GM21723 (cell line): ENCODE data around the gene RBMS2.

Source experiments
- ATAC-seq: cut with Tn5 transposase; IDR thresholded peaks from one replicate; pipeline ENCODE4 v1.9.1; 2021; ENCODE audit warnings: mild to moderate bottlenecking, moderate library complexity; ENCODE audit not compliant: unreplicated experiment

Gene RBMS2

DNA sequence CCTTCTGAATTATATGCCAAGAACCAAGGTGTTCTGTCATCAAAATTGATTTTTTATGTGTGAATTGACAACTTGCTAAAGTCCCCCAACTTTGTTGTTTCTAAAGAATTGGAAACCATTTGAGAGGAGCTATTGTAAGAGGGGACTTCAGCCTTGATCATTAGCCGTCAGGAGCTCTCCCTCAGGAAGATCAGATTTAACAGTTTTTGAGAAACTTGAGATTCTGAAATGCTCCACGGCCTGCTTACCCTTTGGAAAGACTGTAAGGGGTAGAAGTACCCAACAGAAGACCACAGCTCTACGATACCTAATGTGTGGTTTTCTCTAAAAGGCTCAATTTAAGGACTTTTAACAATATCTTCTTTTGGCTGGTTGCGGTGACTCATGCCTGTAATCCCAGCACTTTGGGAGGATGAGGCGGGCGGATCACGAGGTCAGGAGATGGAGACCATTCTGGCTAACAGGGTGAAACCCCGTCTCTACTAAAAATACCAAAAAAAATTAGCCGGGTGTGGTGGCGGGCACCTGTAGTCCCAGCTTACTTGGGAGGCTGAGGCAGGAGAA lies 57.4 kb downstream of the RBMS2 start:
- ATAC-seq: no peak

DNA sequence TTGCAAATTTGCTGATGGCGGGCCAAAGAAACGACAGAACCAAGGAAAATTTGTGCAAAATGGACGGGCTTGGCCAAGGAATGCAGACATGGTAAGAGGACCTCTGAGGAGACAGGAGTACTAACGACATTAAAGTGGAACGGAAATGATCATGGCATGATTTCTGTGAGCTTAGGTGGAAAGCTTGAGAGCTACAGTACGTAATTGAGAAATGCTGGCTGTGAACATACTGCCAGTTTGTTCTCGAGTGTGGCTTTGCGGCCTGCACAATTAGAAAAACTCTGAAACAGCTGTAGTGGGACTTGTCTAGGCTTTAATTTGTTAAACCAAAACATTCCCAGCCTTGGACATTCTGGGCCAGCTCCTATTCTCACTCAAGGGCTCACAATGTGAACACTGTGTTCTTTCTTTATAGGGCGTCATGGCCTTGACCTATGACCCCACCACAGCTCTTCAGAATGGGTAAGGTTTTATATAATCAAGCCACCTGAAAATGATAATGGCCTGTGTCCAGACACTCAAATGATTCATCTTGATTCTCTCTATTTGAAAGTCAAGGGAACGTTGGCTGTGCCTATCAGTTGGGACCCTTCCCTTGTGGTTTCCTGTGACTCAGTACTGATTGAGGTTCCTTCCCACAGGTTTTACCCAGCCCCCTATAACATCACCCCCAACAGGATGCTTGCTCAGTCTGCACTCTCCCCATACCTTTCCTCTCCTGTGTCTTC lies 60.0 kb downstream of the RBMS2 start:
- ATAC-seq: no peak

DNA sequence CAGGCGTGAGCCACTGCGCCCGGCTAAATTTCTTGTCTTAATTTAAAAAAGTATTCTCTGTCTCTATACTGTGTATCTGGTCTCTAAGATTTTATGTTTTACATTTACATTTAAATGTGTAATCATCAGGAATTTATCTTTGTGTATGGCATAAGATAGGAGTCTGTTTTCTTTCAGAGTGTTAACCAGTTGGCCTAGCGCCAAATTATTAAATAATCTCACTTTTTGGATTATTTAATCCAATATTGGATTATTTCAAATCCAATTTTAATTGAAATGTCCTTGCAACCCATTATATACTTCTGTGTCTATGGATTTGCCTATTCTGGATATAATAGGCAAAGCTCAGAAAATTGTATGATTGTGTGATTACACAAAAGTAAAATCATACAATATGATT lies 63.5 kb downstream of the RBMS2 start:
- no peak for ATAC-seq

- ATAC-seq: no peak
Measured at GRCh38 chr12:56589783-56590182, 68.2 kb downstream of the RBMS2 start.

- ATAC-seq: peak; percentile 51
Measured at GRCh38 chr12:56590237-56590830, 68.7 kb downstream of the RBMS2 start.

- no peak for ATAC-seq
Measured at GRCh38 chr12:56591126-56591525, 69.5 kb downstream of the RBMS2 start.

- no peak for ATAC-seq
Measured at GRCh38 chr12:56591961-56592360, 70.3 kb downstream of the RBMS2 start.

- peak; percentile 59 for ATAC-seq
Measured at GRCh38 chr12:56593909-56594621, 72.4 kb downstream of the RBMS2 start.

GRCh38 chr12:56596815-56597214 lies 75.2 kb downstream of the RBMS2 start:
- no peak for ATAC-seq

- no peak for ATAC-seq
Measured at GRCh38 chr12:56599041-56599440, 77.4 kb downstream of the RBMS2 start.

DNA sequence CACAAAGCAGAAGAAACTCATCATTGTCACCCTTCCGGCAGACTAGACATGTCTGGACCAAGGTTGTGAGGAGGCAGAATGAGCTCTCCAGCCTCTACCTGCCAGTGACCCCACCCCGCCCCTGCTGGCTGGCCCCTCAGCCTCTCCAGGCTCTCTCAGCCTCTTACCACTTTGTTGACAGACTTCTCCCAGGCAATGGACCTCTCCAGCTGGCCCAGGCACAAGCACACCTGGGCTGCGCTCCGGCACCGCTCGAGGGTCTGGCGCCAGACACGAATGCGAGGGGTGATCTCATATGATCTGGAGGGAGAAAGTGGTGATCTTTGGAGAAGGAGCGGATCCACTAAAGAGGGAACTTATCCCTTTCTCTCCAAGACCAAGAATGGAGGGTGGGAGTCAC lies 78.2 kb downstream of the RBMS2 start:
- ATAC-seq: no peak

GRCh38 chr12:56600753-56601152 lies 79.1 kb downstream of the RBMS2 start:
- ATAC-seq: no peak

- ATAC-seq: no peak
Measured at GRCh38 chr12:56601503-56601902, 79.9 kb downstream of the RBMS2 start.

DNA sequence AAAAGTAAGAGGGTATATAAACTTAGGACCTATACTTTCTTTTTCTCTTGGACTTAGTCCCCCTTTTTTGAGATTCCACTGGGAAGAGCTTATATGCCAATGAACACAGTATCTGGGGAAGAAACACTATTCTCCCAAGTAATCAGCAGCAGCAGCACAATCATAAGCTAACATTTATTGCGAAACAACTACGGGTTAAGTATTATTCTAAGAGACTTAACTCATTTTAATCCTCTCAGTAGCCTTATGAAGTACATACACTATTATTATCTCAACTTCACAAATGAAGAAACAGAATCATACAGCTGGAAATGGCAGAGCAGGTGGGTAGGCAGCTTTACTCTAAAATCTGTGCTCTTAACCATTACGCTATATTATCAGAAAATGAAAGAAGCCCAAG lies 80.6 kb downstream of the RBMS2 start:
- ATAC-seq: no peak

GRCh38 chr12:56604355-56604754 lies 82.7 kb downstream of the RBMS2 start:
- no peak for ATAC-seq

- no peak for ATAC-seq
Measured at GRCh38 chr12:56614627-56615026, 93.0 kb downstream of the RBMS2 start.

- no peak for ATAC-seq
Measured at GRCh38 chr12:56616244-56616643, 94.6 kb downstream of the RBMS2 start.

DNA sequence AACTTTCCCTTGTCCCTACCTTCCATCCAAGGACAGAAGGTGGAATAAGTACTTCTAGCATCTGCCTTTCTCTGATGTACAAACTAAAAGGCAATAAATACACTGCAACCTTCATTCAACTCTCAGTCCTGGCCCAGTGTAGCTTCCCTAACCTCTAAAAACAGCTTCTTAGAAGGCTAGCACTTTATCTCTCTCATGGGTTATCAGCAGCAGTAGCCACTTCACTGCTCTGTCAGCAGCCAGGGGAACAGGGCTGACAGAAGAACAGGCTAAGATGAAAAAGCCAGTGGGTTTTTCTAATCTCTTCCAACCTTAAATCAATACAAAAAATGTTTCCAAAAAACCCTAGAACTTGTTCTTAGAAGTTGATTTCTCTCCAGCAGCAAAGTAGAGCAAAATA lies 95.3 kb downstream of the RBMS2 start:
- no peak for ATAC-seq

DNA sequence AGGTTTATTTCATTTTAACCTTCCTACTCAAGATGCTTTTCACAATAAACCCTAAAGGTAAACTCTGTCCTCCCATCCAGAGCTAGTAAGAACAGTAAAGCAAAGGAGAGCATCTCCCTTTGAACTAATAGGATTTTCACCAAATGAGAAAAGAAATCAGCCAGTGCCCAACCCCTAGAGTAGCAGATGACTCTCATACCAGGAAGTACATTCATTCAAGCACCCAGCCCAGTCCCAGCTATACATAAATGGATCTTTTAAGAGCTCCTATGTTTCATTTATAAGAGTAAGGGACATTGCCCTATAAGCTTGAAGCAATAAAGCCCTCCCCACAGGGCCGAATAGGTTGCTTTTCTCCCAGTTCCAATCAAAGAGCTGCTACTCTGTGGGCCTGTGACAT lies 100.9 kb downstream of the RBMS2 start:
- no peak for ATAC-seq

- ATAC-seq: no peak
Measured at GRCh38 chr12:56626701-56627100, 105.1 kb downstream of the RBMS2 start.

DNA sequence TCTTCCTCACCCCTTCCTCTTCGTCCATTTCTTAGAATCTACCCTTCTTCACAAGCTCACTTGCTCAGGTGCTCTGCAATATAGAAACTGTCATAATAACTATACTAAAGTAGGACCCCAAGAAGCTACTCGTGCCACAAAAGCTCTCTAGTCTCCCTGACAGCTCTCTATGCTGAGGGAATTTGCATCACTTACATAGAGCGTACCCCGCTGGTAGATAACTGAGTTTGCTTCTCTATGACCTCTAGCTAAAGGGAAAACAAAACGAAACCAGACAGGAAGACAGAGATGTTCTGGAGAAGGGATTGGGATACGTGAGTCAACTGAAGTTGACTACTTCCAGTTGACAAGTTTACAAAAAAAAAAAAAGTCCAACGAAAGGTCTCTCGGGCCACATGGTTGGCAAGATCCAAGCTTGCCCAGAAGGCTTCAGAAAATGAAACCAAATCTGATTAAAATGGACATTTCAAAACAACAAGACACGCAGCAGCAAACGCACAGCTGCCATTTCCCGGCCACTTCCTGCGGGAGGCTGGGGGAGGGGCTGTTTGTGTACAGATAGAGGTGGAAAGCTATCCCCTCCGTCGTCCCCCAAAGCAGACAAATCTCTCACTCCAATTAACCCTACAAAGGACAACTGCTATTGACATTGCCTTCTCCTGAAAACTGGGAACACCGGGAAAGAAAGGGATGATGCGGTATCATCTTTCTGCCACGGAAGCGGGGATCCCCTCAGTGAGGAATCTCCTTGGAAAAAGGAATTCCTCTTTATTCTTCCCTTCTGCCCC lies 107.2 kb downstream of the RBMS2 start:
- no peak for ATAC-seq
